ENCODE measurements around the gene CFAP161.

DNA sequence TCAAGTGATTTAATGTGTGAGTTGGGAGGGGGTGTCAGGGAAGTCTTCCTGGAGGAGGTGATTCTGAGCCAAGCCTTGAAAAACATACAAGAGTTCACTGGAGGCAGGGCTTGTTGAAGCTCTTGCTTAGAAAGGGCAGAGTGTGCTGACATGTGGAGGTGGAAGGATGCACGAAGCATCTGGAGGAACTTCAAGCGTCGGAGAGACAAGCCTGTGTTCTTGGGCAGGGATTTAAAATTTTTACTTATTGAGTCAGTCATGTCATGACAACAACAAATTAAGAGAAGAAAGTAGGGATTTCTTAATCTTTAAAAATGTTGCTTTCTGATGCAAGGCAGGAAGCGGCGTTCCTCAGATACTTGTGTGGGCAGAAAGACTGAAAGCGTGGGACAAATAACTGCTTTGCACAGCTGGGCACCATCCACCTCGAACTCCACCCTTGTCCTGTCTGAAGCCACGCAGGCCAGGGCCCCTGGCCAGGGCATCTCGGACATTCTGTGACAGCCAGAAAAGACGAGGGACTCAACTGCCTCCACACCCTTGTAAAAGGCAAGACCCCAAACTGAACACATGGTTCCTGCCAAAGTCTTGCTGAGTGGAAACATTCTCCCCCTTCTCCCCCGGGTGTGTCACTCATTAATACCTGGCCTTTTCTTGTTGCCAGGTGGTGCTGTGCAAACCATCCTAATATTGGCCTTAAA is 55.7 kb downstream of the CFAP161 start:
- TF ChIP-seq, protein P1, sequence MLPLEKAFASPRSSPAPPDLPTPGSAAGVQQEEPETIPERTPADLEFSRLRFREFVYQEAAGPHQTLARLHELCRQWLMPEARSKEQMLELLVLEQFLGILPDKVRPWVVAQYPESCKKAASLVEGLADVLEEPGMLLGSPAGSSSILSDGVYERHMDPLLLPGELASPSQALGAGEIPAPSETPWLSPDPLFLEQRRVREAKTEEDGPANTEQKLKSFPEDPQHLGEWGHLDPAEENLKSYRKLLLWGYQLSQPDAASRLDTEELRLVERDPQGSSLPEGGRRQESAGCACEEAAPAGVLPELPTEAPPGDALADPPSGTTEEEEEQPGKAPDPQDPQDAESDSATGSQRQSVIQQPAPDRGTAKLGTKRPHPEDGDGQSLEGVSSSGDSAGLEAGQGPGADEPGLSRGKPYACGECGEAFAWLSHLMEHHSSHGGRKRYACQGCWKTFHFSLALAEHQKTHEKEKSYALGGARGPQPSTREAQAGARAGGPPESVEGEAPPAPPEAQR (tag by site-specific recombination; IDR thresholded peaks at IDR 0.05): no peak
- TF ChIP-seq ZNF274 (IDR thresholded peaks at IDR 0.05; ENCODE audit: low read length) (no peak), ZNF274 (tag by site-specific recombination; IDR thresholded peaks at IDR 0.05; ENCODE audit: borderline replicate concordance) (no peak), ZNF350 (tag by site-specific recombination; IDR thresholded peaks at IDR 0.05) (no peak), ZNF169 (tag by site-specific recombination; IDR thresholded peaks at IDR 0.05) (no peak), MYNN (tag by site-specific recombination; IDR thresholded peaks at IDR 0.05; ENCODE audit: borderline replicate concordance) (no peak), ZNF777 (tag by site-specific recombination; IDR thresholded peaks at IDR 0.05; ENCODE audit: borderline replicate concordance) (no peak), ZNF510 (tag by site-specific recombination; IDR thresholded peaks at IDR 0.05; ENCODE audit: insufficient replicate concordance) (no peak), ZNF514 (tag by site-specific recombination; IDR thresholded peaks at IDR 0.05) (no peak)
- TF ChIP-seq, protein P2, sequence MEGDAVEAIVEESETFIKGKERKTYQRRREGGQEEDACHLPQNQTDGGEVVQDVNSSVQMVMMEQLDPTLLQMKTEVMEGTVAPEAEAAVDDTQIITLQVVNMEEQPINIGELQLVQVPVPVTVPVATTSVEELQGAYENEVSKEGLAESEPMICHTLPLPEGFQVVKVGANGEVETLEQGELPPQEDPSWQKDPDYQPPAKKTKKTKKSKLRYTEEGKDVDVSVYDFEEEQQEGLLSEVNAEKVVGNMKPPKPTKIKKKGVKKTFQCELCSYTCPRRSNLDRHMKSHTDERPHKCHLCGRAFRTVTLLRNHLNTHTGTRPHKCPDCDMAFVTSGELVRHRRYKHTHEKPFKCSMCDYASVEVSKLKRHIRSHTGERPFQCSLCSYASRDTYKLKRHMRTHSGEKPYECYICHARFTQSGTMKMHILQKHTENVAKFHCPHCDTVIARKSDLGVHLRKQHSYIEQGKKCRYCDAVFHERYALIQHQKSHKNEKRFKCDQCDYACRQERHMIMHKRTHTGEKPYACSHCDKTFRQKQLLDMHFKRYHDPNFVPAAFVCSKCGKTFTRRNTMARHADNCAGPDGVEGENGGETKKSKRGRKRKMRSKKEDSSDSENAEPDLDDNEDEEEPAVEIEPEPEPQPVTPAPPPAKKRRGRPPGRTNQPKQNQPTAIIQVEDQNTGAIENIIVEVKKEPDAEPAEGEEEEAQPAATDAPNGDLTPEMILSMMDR (tag by site-specific recombination; IDR thresholded peaks at IDR 0.05): no peak
- TF ChIP-seq, protein P3, sequence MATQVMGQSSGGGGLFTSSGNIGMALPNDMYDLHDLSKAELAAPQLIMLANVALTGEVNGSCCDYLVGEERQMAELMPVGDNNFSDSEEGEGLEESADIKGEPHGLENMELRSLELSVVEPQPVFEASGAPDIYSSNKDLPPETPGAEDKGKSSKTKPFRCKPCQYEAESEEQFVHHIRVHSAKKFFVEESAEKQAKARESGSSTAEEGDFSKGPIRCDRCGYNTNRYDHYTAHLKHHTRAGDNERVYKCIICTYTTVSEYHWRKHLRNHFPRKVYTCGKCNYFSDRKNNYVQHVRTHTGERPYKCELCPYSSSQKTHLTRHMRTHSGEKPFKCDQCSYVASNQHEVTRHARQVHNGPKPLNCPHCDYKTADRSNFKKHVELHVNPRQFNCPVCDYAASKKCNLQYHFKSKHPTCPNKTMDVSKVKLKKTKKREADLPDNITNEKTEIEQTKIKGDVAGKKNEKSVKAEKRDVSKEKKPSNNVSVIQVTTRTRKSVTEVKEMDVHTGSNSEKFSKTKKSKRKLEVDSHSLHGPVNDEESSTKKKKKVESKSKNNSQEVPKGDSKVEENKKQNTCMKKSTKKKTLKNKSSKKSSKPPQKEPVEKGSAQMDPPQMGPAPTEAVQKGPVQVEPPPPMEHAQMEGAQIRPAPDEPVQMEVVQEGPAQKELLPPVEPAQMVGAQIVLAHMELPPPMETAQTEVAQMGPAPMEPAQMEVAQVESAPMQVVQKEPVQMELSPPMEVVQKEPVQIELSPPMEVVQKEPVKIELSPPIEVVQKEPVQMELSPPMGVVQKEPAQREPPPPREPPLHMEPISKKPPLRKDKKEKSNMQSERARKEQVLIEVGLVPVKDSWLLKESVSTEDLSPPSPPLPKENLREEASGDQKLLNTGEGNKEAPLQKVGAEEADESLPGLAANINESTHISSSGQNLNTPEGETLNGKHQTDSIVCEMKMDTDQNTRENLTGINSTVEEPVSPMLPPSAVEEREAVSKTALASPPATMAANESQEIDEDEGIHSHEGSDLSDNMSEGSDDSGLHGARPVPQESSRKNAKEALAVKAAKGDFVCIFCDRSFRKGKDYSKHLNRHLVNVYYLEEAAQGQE (tag by site-specific recombination; IDR thresholded peaks at IDR 0.05): no peak
- TF ChIP-seq, protein P4, sequence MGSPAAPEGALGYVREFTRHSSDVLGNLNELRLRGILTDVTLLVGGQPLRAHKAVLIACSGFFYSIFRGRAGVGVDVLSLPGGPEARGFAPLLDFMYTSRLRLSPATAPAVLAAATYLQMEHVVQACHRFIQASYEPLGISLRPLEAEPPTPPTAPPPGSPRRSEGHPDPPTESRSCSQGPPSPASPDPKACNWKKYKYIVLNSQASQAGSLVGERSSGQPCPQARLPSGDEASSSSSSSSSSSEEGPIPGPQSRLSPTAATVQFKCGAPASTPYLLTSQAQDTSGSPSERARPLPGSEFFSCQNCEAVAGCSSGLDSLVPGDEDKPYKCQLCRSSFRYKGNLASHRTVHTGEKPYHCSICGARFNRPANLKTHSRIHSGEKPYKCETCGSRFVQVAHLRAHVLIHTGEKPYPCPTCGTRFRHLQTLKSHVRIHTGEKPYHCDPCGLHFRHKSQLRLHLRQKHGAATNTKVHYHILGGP (tag by site-specific recombination; IDR thresholded peaks at IDR 0.05): no peak
- TF ChIP-seq, protein P5, sequence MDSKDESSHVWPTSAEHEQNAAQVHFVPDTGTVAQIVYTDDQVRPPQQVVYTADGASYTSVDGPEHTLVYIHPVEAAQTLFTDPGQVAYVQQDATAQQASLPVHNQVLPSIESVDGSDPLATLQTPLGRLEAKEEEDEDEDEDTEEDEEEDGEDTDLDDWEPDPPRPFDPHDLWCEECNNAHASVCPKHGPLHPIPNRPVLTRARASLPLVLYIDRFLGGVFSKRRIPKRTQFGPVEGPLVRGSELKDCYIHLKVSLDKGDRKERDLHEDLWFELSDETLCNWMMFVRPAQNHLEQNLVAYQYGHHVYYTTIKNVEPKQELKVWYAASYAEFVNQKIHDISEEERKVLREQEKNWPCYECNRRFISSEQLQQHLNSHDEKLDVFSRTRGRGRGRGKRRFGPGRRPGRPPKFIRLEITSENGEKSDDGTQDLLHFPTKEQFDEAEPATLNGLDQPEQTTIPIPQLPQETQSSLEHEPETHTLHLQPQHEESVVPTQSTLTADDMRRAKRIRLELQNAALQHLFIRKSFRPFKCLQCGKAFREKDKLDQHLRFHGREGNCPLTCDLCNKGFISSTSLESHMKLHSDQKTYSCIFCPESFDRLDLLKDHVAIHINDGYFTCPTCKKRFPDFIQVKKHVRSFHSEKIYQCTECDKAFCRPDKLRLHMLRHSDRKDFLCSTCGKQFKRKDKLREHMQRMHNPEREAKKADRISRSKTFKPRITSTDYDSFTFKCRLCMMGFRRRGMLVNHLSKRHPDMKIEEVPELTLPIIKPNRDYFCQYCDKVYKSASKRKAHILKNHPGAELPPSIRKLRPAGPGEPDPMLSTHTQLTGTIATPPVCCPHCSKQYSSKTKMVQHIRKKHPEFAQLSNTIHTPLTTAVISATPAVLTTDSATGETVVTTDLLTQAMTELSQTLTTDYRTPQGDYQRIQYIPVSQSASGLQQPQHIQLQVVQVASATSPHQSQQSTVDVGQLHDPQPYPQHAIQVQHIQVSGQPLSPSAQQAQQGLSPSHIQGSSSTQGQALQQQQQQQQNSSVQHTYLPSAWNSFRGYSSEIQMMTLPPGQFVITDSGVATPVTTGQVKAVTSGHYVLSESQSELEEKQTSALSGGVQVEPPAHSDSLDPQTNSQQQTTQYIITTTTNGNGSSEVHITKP (tag by site-specific recombination; IDR thresholded peaks at IDR 0.05): no peak
- TF ChIP-seq, protein P6, sequence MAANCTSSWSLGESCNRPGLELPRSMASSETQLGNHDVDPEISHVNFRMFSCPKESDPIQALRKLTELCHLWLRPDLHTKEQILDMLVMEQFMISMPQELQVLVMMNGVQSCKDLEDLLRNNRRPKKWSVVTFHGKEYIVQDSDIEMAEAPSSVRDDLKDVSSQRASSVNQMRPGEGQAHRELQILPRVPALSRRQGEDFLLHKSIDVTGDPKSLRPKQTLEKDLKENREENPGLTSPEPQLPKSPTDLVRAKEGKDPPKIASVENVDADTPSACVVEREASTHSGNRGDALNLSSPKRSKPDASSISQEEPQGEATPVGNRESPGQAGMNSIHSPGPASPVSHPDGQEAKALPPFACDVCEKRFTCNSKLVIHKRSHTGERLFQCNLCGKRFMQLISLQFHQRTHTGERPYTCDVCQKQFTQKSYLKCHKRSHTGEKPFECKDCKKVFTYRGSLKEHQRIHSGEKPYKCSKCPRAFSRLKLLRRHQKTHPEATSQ (tag by site-specific recombination; IDR thresholded peaks at IDR 0.05): no peak

Data from HEK293 (cell line).